B cell (primary cell): Measurements from ENCODE around the gene ABCA2. TPM values are rescaled to one million over a fixed set of nuclear protein-coding genes. Genes with fewer than 3 reads are reported as not detected.

Source experiments
- ATAC-seq: fragments of 200-7000 bp; cut with Tn5 transposase; one replicate; pipeline ENCODE4 v1.10.0; 2021; ENCODE audit warnings: low read depth, mild to moderate bottlenecking, moderate number of reproducible peaks, moderate library complexity
- CTCF ChIA-PET: fragments of 350-600 bp; sonication (Branson Sonifier 250); formaldehyde crosslinking; loops from one replicate; lab custom pipeline; 2021; ENCODE audit warnings: antibody characterized with exemption, inconsistent platforms; lab: Charles Lee
- POLR2A ChIA-PET: fragments of 350-600 bp; sonication (Branson Sonifier 250); formaldehyde crosslinking; loops from one replicate; lab custom pipeline; 2021; ENCODE audit warnings: antibody characterized with exemption; lab: Charles Lee
- DNase-seq: peaks from one replicate; pipeline ENCODE4 v3.0.0; 2013
- H2AFZ ChIP-seq: 2 replicates; pipeline ENCODE4 v1.6.1; 2012; ENCODE audit warnings: mild to moderate bottlenecking, low read depth, low read length; ENCODE audit not compliant: insufficient read depth, poor library complexity, severe bottlenecking
- H3K27ac ChIP-seq, 2 donors: 1 replicate in 1 of 2; 2 replicates in 1 of 2; pipeline ENCODE4 v1.5.1; 2012 to 2013; ENCODE audit warnings: low read length in 2 of 2, mild to moderate bottlenecking in 2 of 2, moderate library complexity in 1 of 2
- H3K27me3 ChIP-seq, 4 experiments: fragments of 200-600 bp in 1 of 4; sonication (generic) in 1 of 4; replicated peaks in 1 of 4; 1 replicate in 2 of 4; 2 replicates in 2 of 4; pipeline versions ENCODE4 v1.6.1 to v1.7.0; 2013 to 2016; ENCODE audit warnings: low read length in 3 of 4, mild to moderate bottlenecking in 2 of 4, mixed read lengths in 1 of 4, moderate library complexity in 1 of 4; ENCODE audit not compliant: insufficient read depth in 4 of 4, control insufficient read depth in 3 of 4; ENCODE audit errors: control extremely low read depth in 1 of 4
- H3K36me3 ChIP-seq, 2 experiments: replicated peaks in 1 of 2; 1 replicate in 1 of 2; 2 replicates in 1 of 2; pipeline versions ENCODE4 v1.6.1 to v1.7.1; 2013; ENCODE audit warnings: low read length in 1 of 2; ENCODE audit not compliant: insufficient read depth in 2 of 2, control insufficient read depth in 1 of 2; ENCODE audit errors: control extremely low read depth in 1 of 2, extremely low read depth in 1 of 2
- H3K4me1 ChIP-seq, 2 donors: fragments of 200-600 bp in 1 of 2; sonication (generic) in 1 of 2; 1 replicate in 1 of 2; 2 replicates in 1 of 2; pipeline versions ENCODE4 v1.5.1 to v1.6.1; 2013 to 2017; ENCODE audit warnings: low read length in 2 of 2; ENCODE audit not compliant: control insufficient read depth in 2 of 2, insufficient read depth in 2 of 2
- H3K4me2 ChIP-seq: replicated peaks from 2 replicates; pipeline ENCODE3; 2012; ENCODE audit warnings: mild to moderate bottlenecking, low read depth, low read length; ENCODE audit not compliant: poor library complexity, severe bottlenecking
- H3K4me3 ChIP-seq, 5 experiments: fragments of 200-600 bp in 1 of 5; sonication (generic) in 1 of 5; 1 replicate in 3 of 5; 2 replicates in 2 of 5; pipeline versions ENCODE4 v1.5.1 to v1.7.0; 2011 to 2016; ENCODE audit warnings: low read length in 4 of 5, mild to moderate bottlenecking in 4 of 5, low read depth in 2 of 5, control low read depth in 1 of 5, moderate library complexity in 1 of 5; ENCODE audit not compliant: insufficient read depth in 1 of 5; ENCODE audit errors: control extremely low read depth in 1 of 5, extremely low read depth in 1 of 5
- H3K79me2 ChIP-seq: fragments of 200-600 bp; sonication (generic); one replicate; pipeline ENCODE4 v1.6.0; 2016; ENCODE audit warnings: low read length; ENCODE audit not compliant: control insufficient read depth, insufficient read depth
- H3K9ac ChIP-seq: fragments of 200-600 bp; sonication (generic); 2 replicates; pipeline ENCODE4 v1.6.1; 2017; ENCODE audit warnings: mild to moderate bottlenecking, low read length, moderate library complexity
- H3K9me3 ChIP-seq, 3 donors: one replicate each; pipeline versions ENCODE4 v1.6.1 to v1.7.1; 2013; ENCODE audit warnings: low read length in 2 of 3; ENCODE audit not compliant: control insufficient read depth in 2 of 3, insufficient read depth in 1 of 3; ENCODE audit errors: control extremely low read depth in 1 of 3
- H4K20me1 ChIP-seq: 2 replicates; pipeline ENCODE4 v1.6.0; 2012; ENCODE audit warnings: mild to moderate bottlenecking, low read length; ENCODE audit not compliant: insufficient read depth, control insufficient read depth, poor library complexity, severe bottlenecking
- H3K27ac Mint-ChIP-seq: one replicate; pipeline ENCODE4 v1.8.0; 2021; ENCODE audit warnings: mixed read lengths
- H3K27me3 Mint-ChIP-seq: one replicate; pipeline ENCODE4 v1.8.0; 2021; ENCODE audit warnings: mixed read lengths
- H3K4me1 Mint-ChIP-seq: one replicate; pipeline ENCODE4 v1.8.0; 2021; ENCODE audit warnings: mixed read lengths
- H3K4me3 Mint-ChIP-seq: one replicate; pipeline ENCODE4 v1.8.0; 2021; ENCODE audit warnings: mixed read lengths
- H3K9me3 Mint-ChIP-seq: one replicate; pipeline ENCODE4 v1.8.0; 2022; ENCODE audit warnings: mixed read lengths; ENCODE audit not compliant: insufficient read depth
- EZH2 ChIP-seq: IDR thresholded peaks from 2 replicates; pipeline ENCODE4 v1.6.1; 2012; ENCODE audit warnings: borderline replicate concordance, low read depth, mild to moderate bottlenecking, moderate library complexity, low read length; ENCODE audit not compliant: insufficient read depth, poor library complexity, severe bottlenecking
- WGBS: methylation state at CpG from one replicate; pipeline ENCODE4 v1.1.5; 2013; ENCODE audit warnings: missing lambda C conversion rate; ENCODE audit not compliant: insufficient coverage; 5-methylcytosine and 5-hydroxymethylcytosine counted together
- intact Hi-C: fragments of 100-400 bp; cut with micrococcal nuclease; formaldehyde crosslinking; loops from one replicate; pipeline ENCODE4 v1.10.0; 2022
- polyA plus RNA-seq: library from polyadenylated mRNA; depleted of rRNA; stranded (reverse); fragments of >200 nt; gene quantifications from 2 replicates; pipeline ENCODE4 v1.2.3, GENCODE V29; 2012
- total RNA-seq, 2 donors: library from RNA; stranded (reverse); fragments of 120-200 nt in 1 of 2; gene quantifications; 1 replicate in 1 of 2; 2 replicates in 1 of 2; pipeline versions ENCODE4 v1.2.3 to v1.2.4, GENCODE V29; 2013 to 2022
- TF ChIP-seq, protein P1 (sequence below): fragments of 200-600 bp; IDR thresholded peaks from one replicate; pipeline ENCODE4 v1.8.0; 2022; ENCODE audit warnings: antibody characterized with exemption, mild to moderate bottlenecking

ABCA2 gene
- total and polyA plus RNA-seq, 2 donors (not counting 1 experiment from before 2014, with no cell fraction given): 30.7 to 61.1 TPM

- Histone ChIP-seq H3K4me1 (peaks cover 15 to 35% of the 10 kb centered on the region in 2 donors), H3K27ac (no peak overlapping the region), H2AFZ (no peak overlapping the region), H3K27me3 (peaks cover 0 to 15% (median 1%) of the 10 kb centered on the region in 4 experiments), H4K20me1 (peaks cover 8% of the 10 kb centered on the region), H3K4me3 (no peak overlapping the region), H3K9ac (no peak overlapping the region), H3K36me3 (no peaks in the 10 kb centered on the region), H3K4me2 (peak overlapping the region; percentile 18), H3K79me2 (no peaks in the 10 kb centered on the region), H3K9me3 (peaks cover 0 to 7% (median 0%) of the 10 kb centered on the region in 3 donors)
- H3K27ac Mint-ChIP-seq: peak overlapping the region; percentile 78
- DNase-seq (peak; percentile 92), ATAC-seq (peak; percentile 64)
- intact Hi-C loops: loop anchor here (1.0 kb wide), 1 partner anchor 22 kb away; the partner anchor contains the start of gene NPDC1
- WGBS: 87% methylated on average over 8 of the region's 12 CpGs
- H3K9me3 Mint-ChIP-seq: no peaks in the 10 kb centered on the region
- peaks cover 19% of the 10 kb centered on the region for H3K4me1 Mint-ChIP-seq
- TF ChIP-seq EZH2: no peak
- TF ChIP-seq, protein P1, sequence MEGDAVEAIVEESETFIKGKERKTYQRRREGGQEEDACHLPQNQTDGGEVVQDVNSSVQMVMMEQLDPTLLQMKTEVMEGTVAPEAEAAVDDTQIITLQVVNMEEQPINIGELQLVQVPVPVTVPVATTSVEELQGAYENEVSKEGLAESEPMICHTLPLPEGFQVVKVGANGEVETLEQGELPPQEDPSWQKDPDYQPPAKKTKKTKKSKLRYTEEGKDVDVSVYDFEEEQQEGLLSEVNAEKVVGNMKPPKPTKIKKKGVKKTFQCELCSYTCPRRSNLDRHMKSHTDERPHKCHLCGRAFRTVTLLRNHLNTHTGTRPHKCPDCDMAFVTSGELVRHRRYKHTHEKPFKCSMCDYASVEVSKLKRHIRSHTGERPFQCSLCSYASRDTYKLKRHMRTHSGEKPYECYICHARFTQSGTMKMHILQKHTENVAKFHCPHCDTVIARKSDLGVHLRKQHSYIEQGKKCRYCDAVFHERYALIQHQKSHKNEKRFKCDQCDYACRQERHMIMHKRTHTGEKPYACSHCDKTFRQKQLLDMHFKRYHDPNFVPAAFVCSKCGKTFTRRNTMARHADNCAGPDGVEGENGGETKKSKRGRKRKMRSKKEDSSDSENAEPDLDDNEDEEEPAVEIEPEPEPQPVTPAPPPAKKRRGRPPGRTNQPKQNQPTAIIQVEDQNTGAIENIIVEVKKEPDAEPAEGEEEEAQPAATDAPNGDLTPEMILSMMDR: peak; percentile 78
- H3K27me3 Mint-ChIP-seq: peaks cover 6% of the 10 kb centered on the region
- CTCF ChIA-PET: interaction anchor here (0.6 to 6.7 kb wide), 24 partner anchors 9 to 741 kb away, joined by 3 to 61 read pairs (median 5); partner anchors contain the start of genes ABCA2, MAN1B1, NPDC1 and TMEM141
- peak overlapping the region; percentile 57 for H3K4me3 Mint-ChIP-seq
- POLR2A ChIA-PET: interaction anchor here (0.6 to 1.6 kb wide), 6 partner anchors 9 to 169 kb away, joined by 3 to 7 read pairs (median 4); partner anchors contain the start of genes MAN1B1, PAXX and UAP1L1
Measured at GRCh38 chr9:137067860-137068538, 40.0 kb upstream of the ABCA2 start.
